Adrenal gland (tissue), 12 donors: ENCODE results near the gene MORF4L1. TPM values are rescaled to one million over a fixed set of nuclear protein-coding genes. Genes with fewer than 3 reads are reported as not detected.

Experiments used
- DNase-seq, 7 donors: peaks; one replicate each; pipeline ENCODE4 v3.0.0-alpha.2; 2019 to 2020
- H3K27ac ChIP-seq, 5 donors: fragments of 200-600 bp; sonication (generic) in 4 of 5; 1 replicate in 3 of 5; 2 replicates in 2 of 5; pipeline versions ENCODE4 v1.5.1 to v1.8.0; 2016 to 2020; ENCODE audit warnings: mild to moderate bottlenecking in 1 of 5
- H3K27me3 ChIP-seq: fragments of 200-600 bp; 2 replicates; pipeline ENCODE4 v1.8.0; 2021
- H3K36me3 ChIP-seq, 2 donors: fragments of 200-600 bp; replicated peaks in 1 of 2; 1 replicate in 1 of 2; 2 replicates in 1 of 2; pipeline versions ENCODE4 v1.5.1 to v1.8.0; 2018 to 2022
- H3K4me1 ChIP-seq, 2 donors: fragments of 200-600 bp; replicated peaks in 1 of 2; 1 replicate in 1 of 2; 2 replicates in 1 of 2; pipeline versions ENCODE4 v1.5.1 to v1.8.0; 2018 to 2021
- H3K4me3 ChIP-seq, 4 donors: fragments of 200-600 bp; sonication (generic) in 3 of 4; one replicate each; pipeline ENCODE4 v1.5.1; 2016 to 2018
- H3K9me3 ChIP-seq, 3 donors: fragments of 200-600 bp; sonication (generic) in 1 of 3; replicated peaks in 1 of 3; 1 replicate in 2 of 3; 2 replicates in 1 of 3; pipeline versions ENCODE4 v1.5.1 to v1.8.0; 2016 to 2021
- POLR2A ChIP-seq, 2 donors: fragments of 450-650 bp; IDR thresholded peaks; one replicate each; pipeline ENCODE4 v1.6.1; 2017; ENCODE audit warnings: antibody characterized with exemption in 2 of 2, mild to moderate bottlenecking in 2 of 2, moderate library complexity in 1 of 2
- WGBS, 4 donors: extraction: QIAGEN DNeasy Blood & Tissue Kit in 2 of 4; methylation state at CpG; one replicate each; pipeline versions ENCODE4 v1.1.5 to v1.1.7; 2013 to 2017; 5-methylcytosine and 5-hydroxymethylcytosine counted together
- intact Hi-C, 2 donors: fragments of 100-400 bp; cut with DNase I; formaldehyde crosslinking; loops; one replicate each; pipeline versions ENCODE4 v1.14.1 to v1.15.0; 2022 to 2023
- polyA plus RNA-seq, 3 donors: library from polyadenylated mRNA; stranded (reverse); fragments of 200-250 nt in 2 of 3; fragments of 350-450 nt in 1 of 3; fragmentation: Illumina TruSeq in 1 of 3; extraction: RNeasy Lipid Tissue Mini Kit (QIAGEN cat#74804) in 1 of 3; gene quantifications; one replicate each; pipeline ENCODE4 v1.2.3, GENCODE V29; 2013 to 2014
- total RNA-seq, 9 donors: library from RNA; depleted of rRNA in 4 of 9; stranded (reverse); fragments of >200 nt in 4 of 9; fragments of 120-200 nt in 1 of 9; fragmentation: NEBNext Ultra II Directional in 1 of 9; extraction: Animal tissue kit (Norgen Biotek cat#: 25700) in 1 of 9; gene quantifications; one replicate each; pipeline versions ENCODE4 v1.1.0 to v1.2.4, GENCODE V29; 2013 to 2023
- TF ChIP-seq, protein P1 (sequence below), 6 experiments: fragments of 450-650 bp in 4 of 6; fragments of 200-600 bp in 2 of 6; sonication (generic) in 1 of 6; IDR thresholded peaks; 1 replicate in 5 of 6; 2 replicates in 1 of 6; pipeline versions ENCODE4 v1.5.1 to v1.8.0; 2016 to 2021; ENCODE audit warnings: antibody characterized with exemption in 6 of 6, mild to moderate bottlenecking in 2 of 6, moderate library complexity in 1 of 6
- donor health status: healthy with polysubstance abuse.
- donor health status: Bipolar disorder and iron deficiency.
- donor health status: DM: yes; HTN: yes; CAD: no.
- donor health status: DM: no; HTN: no; CAD: no.
- donor health status: DM: no; HTN: no; CAD: no.
- donor health status: DM: yes; HTN: yes; CAD: no.

Gene MORF4L1
- total and polyA plus RNA-seq, 12 donors: 99.8 to 935 (median 342) TPM

DNA sequence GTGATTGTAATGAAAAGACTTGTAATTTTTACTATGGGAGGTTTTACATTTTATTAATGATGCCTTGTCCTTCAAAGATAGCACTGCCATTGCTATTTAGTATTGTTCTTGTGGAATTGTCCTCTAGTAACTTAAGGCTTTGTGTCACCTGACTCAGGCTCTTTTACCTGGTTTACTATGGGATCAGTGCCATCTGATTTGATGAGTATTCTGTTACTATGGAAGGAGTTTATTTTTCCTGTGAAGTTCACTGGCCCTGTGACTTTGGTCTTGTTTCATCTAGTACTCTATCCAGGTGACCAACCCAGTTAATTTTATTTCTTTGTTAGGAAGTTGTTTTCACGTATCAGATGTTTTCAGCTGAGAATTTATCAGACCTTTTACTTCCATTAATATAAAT lies 9.0 kb downstream of the MORF4L1 start:
- 69 to 74% (median 71%) methylated on average over 1 of the region's 1 CpG for WGBS, 4 donors
- H3K4me1 ChIP-seq: peaks cover 37 to 84% of the 10 kb centered on the region in 2 donors

DNA sequence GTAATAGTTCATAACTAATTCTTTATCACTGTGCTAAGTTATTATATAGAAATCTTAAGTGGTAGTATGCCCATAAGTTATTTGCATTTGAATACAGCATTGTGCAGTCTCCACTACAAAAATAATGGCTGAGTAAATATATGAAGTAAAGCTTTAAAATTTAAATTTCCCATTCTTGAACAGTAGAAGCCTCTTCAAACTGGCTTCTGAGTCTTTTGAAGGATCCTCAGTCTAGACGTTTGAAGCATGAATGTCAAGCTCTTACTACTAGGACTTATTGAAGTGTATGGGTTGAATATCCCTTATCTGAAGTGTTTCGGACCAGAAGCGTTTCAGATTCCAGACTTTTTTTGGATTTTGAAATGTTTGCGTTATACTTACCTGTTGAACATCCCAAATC lies 16.3 kb downstream of the MORF4L1 start:
- Histone ChIP-seq H3K27me3 (no peaks in the 10 kb centered on the region), H3K27ac (no peak overlapping the region), H3K9me3 (no peaks in the 10 kb centered on the region), H3K36me3 (peaks cover 0 to 92% of the 10 kb centered on the region in 2 donors), H3K4me1 (peaks cover 7 to 17% of the 10 kb centered on the region in 2 donors), H3K4me3 (no peak overlapping the region)
- no peak for TF ChIP-seq POLR2A (IDR thresholded peaks at IDR 0.05)
- TF ChIP-seq, protein P1, sequence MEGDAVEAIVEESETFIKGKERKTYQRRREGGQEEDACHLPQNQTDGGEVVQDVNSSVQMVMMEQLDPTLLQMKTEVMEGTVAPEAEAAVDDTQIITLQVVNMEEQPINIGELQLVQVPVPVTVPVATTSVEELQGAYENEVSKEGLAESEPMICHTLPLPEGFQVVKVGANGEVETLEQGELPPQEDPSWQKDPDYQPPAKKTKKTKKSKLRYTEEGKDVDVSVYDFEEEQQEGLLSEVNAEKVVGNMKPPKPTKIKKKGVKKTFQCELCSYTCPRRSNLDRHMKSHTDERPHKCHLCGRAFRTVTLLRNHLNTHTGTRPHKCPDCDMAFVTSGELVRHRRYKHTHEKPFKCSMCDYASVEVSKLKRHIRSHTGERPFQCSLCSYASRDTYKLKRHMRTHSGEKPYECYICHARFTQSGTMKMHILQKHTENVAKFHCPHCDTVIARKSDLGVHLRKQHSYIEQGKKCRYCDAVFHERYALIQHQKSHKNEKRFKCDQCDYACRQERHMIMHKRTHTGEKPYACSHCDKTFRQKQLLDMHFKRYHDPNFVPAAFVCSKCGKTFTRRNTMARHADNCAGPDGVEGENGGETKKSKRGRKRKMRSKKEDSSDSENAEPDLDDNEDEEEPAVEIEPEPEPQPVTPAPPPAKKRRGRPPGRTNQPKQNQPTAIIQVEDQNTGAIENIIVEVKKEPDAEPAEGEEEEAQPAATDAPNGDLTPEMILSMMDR (IDR thresholded peaks at IDR 0.05): no peak
- no peak for DNase-seq
- intact Hi-C loops: no loop called here
- 81 to 86% (median 84%) methylated on average over 4 of the region's 4 CpGs for WGBS, 4 donors

More for the DNA sequence above, 9.0 kb downstream of the MORF4L1 start:
- H3K36me3 ChIP-seq: peaks cover 0 to 51% of the 10 kb centered on the region in 2 donors
- no peak for TF ChIP-seq POLR2A (IDR thresholded peaks at IDR 0.05)
- TF ChIP-seq, protein P1 (IDR thresholded peaks at IDR 0.05): no peak
- no peak for DNase-seq
- no peaks in the 10 kb centered on the region for H3K27me3 ChIP-seq
- H3K9me3 ChIP-seq: no peaks in the 10 kb centered on the region
- intact Hi-C loops: no loop called here
- H3K4me3 ChIP-seq: no peak overlapping the region
- no peak overlapping the region for H3K27ac ChIP-seq

DNA sequence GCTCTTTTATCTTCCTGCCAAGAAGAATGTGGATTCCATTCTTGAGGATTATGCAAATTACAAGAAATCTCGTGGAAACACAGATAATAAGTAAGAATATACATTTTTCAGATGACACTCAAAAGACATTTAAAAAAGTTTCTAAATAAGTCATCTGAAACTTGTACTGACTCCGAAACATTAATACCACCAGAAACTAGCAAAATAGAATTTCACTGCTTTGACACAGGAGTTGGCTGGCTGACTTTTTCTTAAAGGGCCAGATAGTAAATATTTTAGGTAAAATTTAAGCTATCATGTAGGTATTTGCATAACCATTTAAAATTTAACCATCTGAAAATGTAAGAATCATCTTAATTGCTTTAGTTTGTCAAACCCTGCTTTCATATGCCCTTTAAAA lies 20.8 kb downstream of the MORF4L1 start:
- DNase-seq: no peak
- Histone ChIP-seq H3K4me3 (no peak overlapping the region), H3K4me1 (no peaks in the 10 kb centered on the region), H3K27me3 (no peaks in the 10 kb centered on the region), H3K36me3 (peaks cover 0 to 98% of the 10 kb centered on the region in 2 donors), H3K27ac (no peak overlapping the region), H3K9me3 (no peaks in the 10 kb centered on the region)
- no peak for TF ChIP-seq POLR2A (IDR thresholded peaks at IDR 0.05)
- TF ChIP-seq, protein P1 (IDR thresholded peaks at IDR 0.05): no peak
- intact Hi-C loops: no loop called here
- WGBS, 4 donors: 71 to 78% (median 71%) methylated on average over 2 of the region's 2 CpGs

DNA sequence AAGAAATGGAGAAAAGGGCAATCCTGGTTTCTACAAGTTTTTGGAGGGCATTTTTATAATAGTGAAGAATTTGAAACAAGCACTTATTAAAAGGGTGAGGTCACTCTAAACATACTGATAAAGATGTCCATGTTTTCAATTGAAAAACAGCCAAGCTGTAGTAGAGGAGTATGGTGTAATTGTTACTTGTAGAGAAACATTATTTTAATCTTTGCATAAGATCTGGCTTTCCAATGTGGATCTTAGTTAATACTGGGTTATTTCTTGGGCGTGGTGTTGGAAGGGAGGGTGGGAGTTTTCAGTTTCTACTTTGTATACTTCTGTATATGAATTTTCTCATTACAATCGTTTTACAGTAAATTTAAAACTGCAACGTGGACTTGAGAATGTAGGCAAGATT lies 22.8 kb downstream of the MORF4L1 start:
- 73 to 79% (median 76%) methylated on average over 3 of the region's 3 CpGs for WGBS, 4 donors
- no peak overlapping the region for H3K4me3 ChIP-seq
- no peak for TF ChIP-seq POLR2A (IDR thresholded peaks at IDR 0.05)
- TF ChIP-seq, protein P1 (IDR thresholded peaks at IDR 0.05): no peak
- H3K27ac ChIP-seq: no peak overlapping the region
- no peaks in the 10 kb centered on the region for H3K9me3 ChIP-seq
- H3K36me3 ChIP-seq: peaks cover 0 to 98% of the 10 kb centered on the region in 2 donors
- intact Hi-C loops: no loop called here
- no peaks in the 10 kb centered on the region for H3K27me3 ChIP-seq
- no peaks in the 10 kb centered on the region for H3K4me1 ChIP-seq
- no peak for DNase-seq
